HCT116 (cell line): ENCODE results near the gene RARB.

Source experiments
- CBX3 ChIP-seq: IDR thresholded peaks from 2 replicates; pipeline ENCODE4 v1.6.1; 2012; ENCODE audit warnings: low read depth
- CEBPB ChIP-seq: IDR thresholded peaks from 2 replicates; pipeline ENCODE4 v1.6.1; 2012; ENCODE audit warnings: low read depth
- EZH2 ChIP-seq: fragments of 200-600 bp; sonication (generic); IDR thresholded peaks from 2 replicates; pipeline ENCODE4 v1.6.1; 2017; ENCODE audit warnings: antibody characterized with exemption, mixed run types
- EZH2phosphoT487 ChIP-seq: fragments of 200-600 bp; IDR thresholded peaks from 2 replicates; pipeline ENCODE4 v1.6.1; 2018; ENCODE audit warnings: antibody characterized with exemption, borderline replicate concordance
- POLR2A ChIP-seq: IDR thresholded peaks from 2 replicates; pipeline ENCODE4 v1.7.0; 2011; ENCODE audit warnings: borderline replicate concordance; ENCODE audit not compliant: insufficient read depth, insufficient read length; ENCODE audit errors: extremely low read depth
- POLR2AphosphoS5 ChIP-seq: IDR thresholded peaks from 2 replicates; pipeline ENCODE4 v1.6.1; 2011; ENCODE audit warnings: mild to moderate bottlenecking, low read depth, low read length, moderate library complexity
- SP1 ChIP-seq: IDR thresholded peaks from 2 replicates; pipeline ENCODE4 v1.6.1; 2012; ENCODE audit warnings: low read depth
- TF ChIP-seq, protein P1 (sequence below): IDR thresholded peaks from 2 replicates; pipeline ENCODE4 v1.6.1; 2011; ENCODE audit warnings: mild to moderate bottlenecking, low read length, moderate library complexity; ENCODE audit not compliant: insufficient replicate concordance; ENCODE audit errors: extremely low read depth
- TF ChIP-seq, protein P2 (sequence below): IDR thresholded peaks from 2 replicates; pipeline ENCODE4 v1.6.1; 2012
- TF ChIP-seq, protein P3 (sequence below), 3 experiments: fragments of 200-600 bp in 1 of 3; sonication (generic) in 1 of 3; IDR thresholded peaks in 2 of 3; conservative IDR thresholded peaks in 1 of 3; 2 replicates each; pipeline ENCODE4 v1.5.1; 2012 to 2017; ENCODE audit warnings: low read depth in 2 of 3, low read length in 2 of 3, antibody characterized with exemption in 1 of 3, borderline replicate concordance in 1 of 3, control low read depth in 1 of 3, mild to moderate bottlenecking in 1 of 3, mixed read lengths in 1 of 3, mixed run types in 1 of 3, moderate library complexity in 1 of 3; ENCODE audit not compliant: insufficient read depth in 1 of 3
- TF ChIP-seq, protein P4 (sequence below): IDR thresholded peaks from 2 replicates; pipeline ENCODE4 v1.6.1; 2012

DNA sequence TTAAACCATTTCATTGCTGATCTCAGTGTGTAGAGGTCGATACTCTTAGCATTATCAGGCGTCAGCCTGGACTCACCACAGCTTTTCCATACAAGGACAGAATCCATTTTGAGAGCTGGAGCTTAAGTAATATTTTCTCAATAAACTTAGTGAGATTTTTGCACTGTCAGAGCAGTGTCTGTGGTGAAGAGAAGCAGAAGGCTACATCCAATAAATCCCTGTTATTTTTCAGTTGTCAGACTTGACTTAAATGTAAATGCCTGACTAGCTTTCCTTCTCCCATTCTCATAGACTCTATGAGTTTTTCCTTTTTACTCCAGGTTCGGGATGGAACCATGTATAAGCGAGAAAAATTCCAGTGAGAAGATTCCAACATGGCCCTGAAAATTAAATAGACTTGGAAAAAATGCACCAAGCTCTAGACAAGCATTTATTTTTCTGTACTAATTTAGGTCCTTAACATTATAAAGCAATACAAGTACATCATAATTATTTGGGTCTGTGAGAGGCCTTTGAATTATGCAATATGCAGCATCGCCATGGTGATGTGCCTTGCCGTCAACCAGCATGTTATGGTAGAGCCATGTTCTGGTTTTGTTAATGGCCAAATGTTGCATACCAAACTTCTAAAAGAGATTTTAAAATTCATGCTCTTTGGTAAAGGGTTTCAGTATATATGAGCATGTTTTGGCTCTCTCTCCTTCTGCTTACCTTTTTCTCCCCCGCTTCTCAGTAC lies 62.0 kb downstream of the RARB start:
- TF ChIP-seq POLR2A (no peak), SP1 (no peak), CEBPB (no peak), POLR2AphosphoS5 (no peak), EZH2 (no peak), EZH2phosphoT487 (no peak), CBX3 (no peak)
- TF ChIP-seq, protein P1, sequence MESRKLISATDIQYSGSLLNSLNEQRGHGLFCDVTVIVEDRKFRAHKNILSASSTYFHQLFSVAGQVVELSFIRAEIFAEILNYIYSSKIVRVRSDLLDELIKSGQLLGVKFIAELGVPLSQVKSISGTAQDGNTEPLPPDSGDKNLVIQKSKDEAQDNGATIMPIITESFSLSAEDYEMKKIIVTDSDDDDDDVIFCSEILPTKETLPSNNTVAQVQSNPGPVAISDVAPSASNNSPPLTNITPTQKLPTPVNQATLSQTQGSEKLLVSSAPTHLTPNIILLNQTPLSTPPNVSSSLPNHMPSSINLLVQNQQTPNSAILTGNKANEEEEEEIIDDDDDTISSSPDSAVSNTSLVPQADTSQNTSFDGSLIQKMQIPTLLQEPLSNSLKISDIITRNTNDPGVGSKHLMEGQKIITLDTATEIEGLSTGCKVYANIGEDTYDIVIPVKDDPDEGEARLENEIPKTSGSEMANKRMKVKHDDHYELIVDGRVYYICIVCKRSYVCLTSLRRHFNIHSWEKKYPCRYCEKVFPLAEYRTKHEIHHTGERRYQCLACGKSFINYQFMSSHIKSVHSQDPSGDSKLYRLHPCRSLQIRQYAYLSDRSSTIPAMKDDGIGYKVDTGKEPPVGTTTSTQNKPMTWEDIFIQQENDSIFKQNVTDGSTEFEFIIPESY, result no peak
- TF ChIP-seq, protein P2, sequence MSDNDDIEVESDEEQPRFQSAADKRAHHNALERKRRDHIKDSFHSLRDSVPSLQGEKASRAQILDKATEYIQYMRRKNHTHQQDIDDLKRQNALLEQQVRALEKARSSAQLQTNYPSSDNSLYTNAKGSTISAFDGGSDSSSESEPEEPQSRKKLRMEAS, result no peak
- TF ChIP-seq, protein P3, sequence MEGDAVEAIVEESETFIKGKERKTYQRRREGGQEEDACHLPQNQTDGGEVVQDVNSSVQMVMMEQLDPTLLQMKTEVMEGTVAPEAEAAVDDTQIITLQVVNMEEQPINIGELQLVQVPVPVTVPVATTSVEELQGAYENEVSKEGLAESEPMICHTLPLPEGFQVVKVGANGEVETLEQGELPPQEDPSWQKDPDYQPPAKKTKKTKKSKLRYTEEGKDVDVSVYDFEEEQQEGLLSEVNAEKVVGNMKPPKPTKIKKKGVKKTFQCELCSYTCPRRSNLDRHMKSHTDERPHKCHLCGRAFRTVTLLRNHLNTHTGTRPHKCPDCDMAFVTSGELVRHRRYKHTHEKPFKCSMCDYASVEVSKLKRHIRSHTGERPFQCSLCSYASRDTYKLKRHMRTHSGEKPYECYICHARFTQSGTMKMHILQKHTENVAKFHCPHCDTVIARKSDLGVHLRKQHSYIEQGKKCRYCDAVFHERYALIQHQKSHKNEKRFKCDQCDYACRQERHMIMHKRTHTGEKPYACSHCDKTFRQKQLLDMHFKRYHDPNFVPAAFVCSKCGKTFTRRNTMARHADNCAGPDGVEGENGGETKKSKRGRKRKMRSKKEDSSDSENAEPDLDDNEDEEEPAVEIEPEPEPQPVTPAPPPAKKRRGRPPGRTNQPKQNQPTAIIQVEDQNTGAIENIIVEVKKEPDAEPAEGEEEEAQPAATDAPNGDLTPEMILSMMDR (IDR thresholded peaks at IDR 0.05 in 2 of 3, conservative IDR thresholded peaks at IDR 0.05 in 1 of 3; ENCODE audit: borderline replicate concordance in 1 of 3, insufficient read depth in 1 of 3, low read depth in 2 of 3, low read length in 2 of 3), result no peak
- TF ChIP-seq, protein P4, sequence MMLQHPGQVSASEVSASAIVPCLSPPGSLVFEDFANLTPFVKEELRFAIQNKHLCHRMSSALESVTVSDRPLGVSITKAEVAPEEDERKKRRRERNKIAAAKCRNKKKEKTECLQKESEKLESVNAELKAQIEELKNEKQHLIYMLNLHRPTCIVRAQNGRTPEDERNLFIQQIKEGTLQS, result no peak
